ENCODE results near the gene CALD1.

The CALD1 gene

DNA sequence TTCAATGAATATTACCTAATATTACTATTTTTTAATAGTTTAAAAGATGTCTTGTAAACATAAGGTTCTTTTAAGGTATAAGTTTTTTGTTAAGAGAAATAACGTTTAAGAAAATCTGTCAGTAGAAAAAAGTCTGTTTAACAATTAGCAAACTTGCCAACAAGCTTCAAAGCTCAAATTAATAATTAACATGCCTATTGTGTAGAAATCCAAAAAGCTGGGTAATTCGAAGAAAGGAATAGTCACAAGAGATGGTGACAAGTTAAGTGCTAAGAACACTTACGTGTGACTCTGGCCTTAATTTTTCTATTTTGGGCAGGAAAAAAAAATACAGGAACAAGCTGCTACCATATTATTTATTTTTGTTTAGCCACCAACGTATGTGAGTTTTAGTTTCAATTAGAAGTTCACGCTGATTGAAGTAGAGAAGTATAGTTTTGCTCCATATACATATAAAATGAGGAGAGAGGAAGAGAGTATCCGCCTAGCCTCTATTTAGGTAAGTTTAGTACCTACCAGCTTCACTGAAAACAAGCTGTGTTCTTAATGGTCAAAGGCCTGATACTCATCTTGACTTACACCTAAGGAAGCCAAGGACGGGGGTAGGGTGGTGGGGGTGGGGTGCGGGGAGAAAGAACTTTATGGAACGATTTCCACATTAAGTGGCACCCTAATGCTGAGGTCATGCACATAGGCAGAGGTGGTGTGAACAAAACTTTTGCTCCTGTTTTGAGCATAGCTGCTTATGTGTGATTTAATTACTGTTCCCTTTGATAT is 163.4 kb downstream of the CALD1 start:
- DNase-seq (ENCODE audit: insufficient read length, low spot score): no peak

DNA sequence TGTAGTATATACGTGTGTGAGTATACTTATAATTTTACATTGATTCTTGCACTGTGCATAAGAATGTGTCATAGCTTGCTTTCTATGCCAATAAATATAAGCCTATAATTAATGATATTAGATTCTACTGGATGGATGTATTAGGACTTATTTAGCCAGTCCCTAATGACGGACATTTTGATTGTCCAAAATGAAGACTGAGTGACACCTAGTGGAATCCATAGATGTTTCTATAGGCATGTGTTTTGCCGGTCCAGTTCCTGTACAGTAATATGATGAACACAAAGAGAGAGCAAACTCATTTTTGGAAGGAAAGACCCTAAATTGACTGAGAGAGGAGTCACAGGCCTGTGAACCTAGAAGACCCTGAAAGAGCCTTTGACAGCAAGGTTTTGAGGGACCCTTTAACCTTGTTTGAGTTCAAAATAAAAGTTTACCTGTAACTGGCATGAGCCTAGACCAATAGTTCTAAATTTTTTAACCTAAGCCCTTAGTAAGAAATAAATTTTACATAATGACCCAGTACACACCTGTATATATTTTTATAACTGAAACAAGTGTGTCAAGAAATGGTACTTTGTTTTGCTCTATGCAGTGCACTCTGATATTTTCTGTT is 164.5 kb downstream of the CALD1 start:
- FAIRE-seq (no peak), DNase-seq (ENCODE audit: insufficient read length, low spot score) (no peak)
- TF ChIP-seq SPI1 (IDR thresholded peaks at IDR 0.05; ENCODE audit: low read depth, low read length): no peak
- no peak for TF ChIP-seq POLR2AphosphoS5 (IDR thresholded peaks at IDR 0.05; ENCODE audit: low read depth, low read length)
- TF ChIP-seq POLR2A (IDR thresholded peaks at IDR 0.05; ENCODE audit: low read depth, low read length): no peak
- TF ChIP-seq TAF1 (IDR thresholded peaks at IDR 0.05; ENCODE audit: low read depth, low read length): no peak
- no peak for TF ChIP-seq PAX5 (IDR thresholded peaks at IDR 0.05; ENCODE audit: insufficient read depth, low read length, severe bottlenecking)
- TF ChIP-seq POU2F2 (IDR thresholded peaks at IDR 0.05; ENCODE audit: low read depth, low read length): no peak

More for the DNA sequence above, 163.4 kb downstream of the CALD1 start:
- TF ChIP-seq POLR2AphosphoS5 (IDR thresholded peaks at IDR 0.05; ENCODE audit: low read depth, low read length): no peak
- no peak for TF ChIP-seq POU2F2 (IDR thresholded peaks at IDR 0.05; ENCODE audit: low read depth, low read length)
- no peak for FAIRE-seq

DNA sequence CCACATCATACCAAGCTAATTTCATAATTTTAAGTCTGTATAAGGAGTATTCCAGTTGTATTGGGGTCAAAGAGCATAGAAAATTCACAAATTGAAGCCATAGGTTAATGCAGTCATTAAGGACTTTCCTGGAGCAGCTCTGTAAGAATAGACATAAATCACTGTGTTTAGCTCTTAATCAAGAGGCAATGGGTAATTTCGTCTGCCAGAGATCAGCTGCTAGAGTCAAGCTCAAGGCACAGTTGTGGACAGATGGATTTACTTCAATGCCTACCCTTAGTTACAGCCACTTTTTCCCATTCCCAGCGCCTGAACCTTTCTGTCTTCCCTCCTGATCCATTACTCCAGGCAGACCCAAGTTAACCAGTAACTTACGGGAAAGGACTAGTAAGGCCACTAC is 166.3 kb downstream of the CALD1 start:
- DNase-seq (ENCODE audit: insufficient read length, low spot score) (no peak), FAIRE-seq (peak; percentile 47)
- no peak for TF ChIP-seq SPI1 (IDR thresholded peaks at IDR 0.05; ENCODE audit: low read depth, low read length)
- TF ChIP-seq POLR2AphosphoS5 (IDR thresholded peaks at IDR 0.05; ENCODE audit: low read depth, low read length): no peak

GRCh38 chr7:134946260-134946659 is 166.8 kb downstream of the CALD1 start:
- FAIRE-seq: no peak
- no peak for DNase-seq (ENCODE audit: insufficient read length, low spot score)
- TF ChIP-seq SPI1 (IDR thresholded peaks at IDR 0.05; ENCODE audit: low read depth, low read length) (no peak), POLR2AphosphoS5 (IDR thresholded peaks at IDR 0.05; ENCODE audit: low read depth, low read length) (no peak), POU2F2 (IDR thresholded peaks at IDR 0.05; ENCODE audit: low read depth, low read length) (no peak), POLR2A (IDR thresholded peaks at IDR 0.05; ENCODE audit: low read depth, low read length) (no peak), PAX5 (IDR thresholded peaks at IDR 0.05; ENCODE audit: insufficient read depth, low read length, severe bottlenecking) (no peak), TAF1 (IDR thresholded peaks at IDR 0.05; ENCODE audit: low read depth, low read length) (no peak)

DNA sequence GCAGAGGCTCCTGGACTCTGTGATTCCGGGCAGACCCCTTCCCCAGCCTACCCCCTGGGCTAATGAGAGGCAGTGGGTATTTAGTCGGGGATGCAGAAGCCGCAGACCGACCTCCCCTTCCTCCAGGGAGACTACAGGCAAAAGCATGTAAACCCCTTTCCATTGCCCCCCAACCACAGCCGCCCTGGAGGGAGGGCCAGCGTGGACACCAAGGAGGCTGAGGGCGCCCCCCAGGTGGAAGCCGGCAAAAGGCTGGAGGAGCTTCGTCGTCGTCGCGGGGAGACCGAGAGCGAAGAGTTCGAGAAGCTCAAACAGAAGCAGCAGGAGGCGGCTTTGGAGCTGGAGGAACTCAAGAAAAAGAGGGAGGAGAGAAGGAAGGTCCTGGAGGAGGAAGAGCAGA is 167.9 kb downstream of the CALD1 start:
- TF ChIP-seq PAX5 (IDR thresholded peaks at IDR 0.05; ENCODE audit: insufficient read depth, low read length, severe bottlenecking) (no peak), TAF1 (IDR thresholded peaks at IDR 0.05; ENCODE audit: low read depth, low read length) (no peak)
- FAIRE-seq (no peak), DNase-seq (ENCODE audit: insufficient read length, low spot score) (no peak)

- no peak for DNase-seq (ENCODE audit: insufficient read length, low spot score)
- TF ChIP-seq POLR2A (IDR thresholded peaks at IDR 0.05; ENCODE audit: low read depth, low read length) (no peak), TAF1 (IDR thresholded peaks at IDR 0.05; ENCODE audit: low read depth, low read length) (no peak), PAX5 (IDR thresholded peaks at IDR 0.05; ENCODE audit: insufficient read depth, low read length, severe bottlenecking) (no peak), POU2F2 (IDR thresholded peaks at IDR 0.05; ENCODE audit: low read depth, low read length) (no peak), SPI1 (IDR thresholded peaks at IDR 0.05; ENCODE audit: low read depth, low read length) (no peak)
- no peak for FAIRE-seq
Observed at GRCh38 chr7:134947831-134948230, 168.4 kb downstream of the CALD1 start.

GRCh38 chr7:134948246-134948645 is 168.8 kb downstream of the CALD1 start:
- DNase-seq (ENCODE audit: insufficient read length, low spot score): no peak
- no peak for FAIRE-seq
- no peak for TF ChIP-seq TAF1 (IDR thresholded peaks at IDR 0.05; ENCODE audit: low read depth, low read length)
- TF ChIP-seq POLR2A (IDR thresholded peaks at IDR 0.05; ENCODE audit: low read depth, low read length): no peak
- TF ChIP-seq POU2F2 (IDR thresholded peaks at IDR 0.05; ENCODE audit: low read depth, low read length): no peak
- no peak for TF ChIP-seq POLR2AphosphoS5 (IDR thresholded peaks at IDR 0.05; ENCODE audit: low read depth, low read length)
- no peak for TF ChIP-seq PAX5 (IDR thresholded peaks at IDR 0.05; ENCODE audit: insufficient read depth, low read length, severe bottlenecking)
- no peak for TF ChIP-seq SPI1 (IDR thresholded peaks at IDR 0.05; ENCODE audit: low read depth, low read length)

GRCh38 chr7:134948736-134949135 is 169.3 kb downstream of the CALD1 start:
- no peak for TF ChIP-seq POU2F2 (IDR thresholded peaks at IDR 0.05; ENCODE audit: low read depth, low read length)
- no peak for TF ChIP-seq TAF1 (IDR thresholded peaks at IDR 0.05; ENCODE audit: low read depth, low read length)
- no peak for TF ChIP-seq PAX5 (IDR thresholded peaks at IDR 0.05; ENCODE audit: insufficient read depth, low read length, severe bottlenecking)
- no peak for TF ChIP-seq POLR2AphosphoS5 (IDR thresholded peaks at IDR 0.05; ENCODE audit: low read depth, low read length)
- no peak for TF ChIP-seq POLR2A (IDR thresholded peaks at IDR 0.05; ENCODE audit: low read depth, low read length)
- no peak for TF ChIP-seq SPI1 (IDR thresholded peaks at IDR 0.05; ENCODE audit: low read depth, low read length)
- FAIRE-seq (no peak), DNase-seq (ENCODE audit: insufficient read length, low spot score) (no peak)

- no peak for FAIRE-seq
- DNase-seq (ENCODE audit: insufficient read length, low spot score): no peak
- TF ChIP-seq PAX5 (IDR thresholded peaks at IDR 0.05; ENCODE audit: insufficient read depth, low read length, severe bottlenecking): no peak
- TF ChIP-seq TAF1 (IDR thresholded peaks at IDR 0.05; ENCODE audit: low read depth, low read length): no peak
- TF ChIP-seq POLR2A (IDR thresholded peaks at IDR 0.05; ENCODE audit: low read depth, low read length): no peak
- no peak for TF ChIP-seq SPI1 (IDR thresholded peaks at IDR 0.05; ENCODE audit: low read depth, low read length)
- TF ChIP-seq POU2F2 (IDR thresholded peaks at IDR 0.05; ENCODE audit: low read depth, low read length): no peak
- TF ChIP-seq POLR2AphosphoS5 (IDR thresholded peaks at IDR 0.05; ENCODE audit: low read depth, low read length): no peak
Observed at GRCh38 chr7:134949171-134949570, 169.7 kb downstream of the CALD1 start.

Measured in GM12891 (cell line).